ENCODE measurements around the gene PRKRA. TPM values are rescaled to one million over a fixed set of nuclear protein-coding genes. Genes with fewer than 3 reads are reported as not detected.
"Not testable (repeated sequence)": the region's sequence is repeated elsewhere in the genome, so short reads cannot be mapped to it uniquely, and the experiment has no call there.

PRKRA gene
- total RNA-seq, 1 donor from 2014 or later, result 52.4 TPM

DNA sequence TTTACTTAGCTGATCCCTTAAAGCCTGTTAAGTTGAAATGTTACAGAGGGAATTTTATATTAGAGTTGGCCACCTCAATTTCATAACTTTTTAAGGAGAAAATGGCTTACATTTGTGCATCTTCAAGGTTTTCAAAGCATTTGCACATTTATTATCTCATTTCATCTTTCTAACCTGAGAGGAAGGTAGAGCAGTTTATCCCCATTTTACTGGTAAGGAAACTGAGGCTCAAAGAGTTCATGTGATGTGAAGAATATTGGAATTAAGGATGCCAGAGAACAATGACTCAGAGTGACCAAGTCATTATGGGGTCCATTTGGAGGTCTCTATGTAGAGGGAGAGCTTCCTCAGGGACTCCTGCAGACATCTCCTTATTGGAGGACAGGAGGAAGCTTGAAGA, 35.0 kb downstream of the PRKRA start:
- peaks cover 37% of the 10 kb centered on the region for H3K4me1 Mint-ChIP-seq
- intact Hi-C loops (cut with micrococcal nuclease), result loop anchor here (1.0 to 10.0 kb wide), 4 partner anchors 110 to 849 kb away; partner anchors contain the start of genes OSBPL6, RBM45 and SESTD1
- no peak overlapping the region for H3K4me3 Mint-ChIP-seq
- H3K27ac Mint-ChIP-seq, result no peak overlapping the region
- no peak for DNase-seq
- H3K36me3 Mint-ChIP-seq (ENCODE audit: low read depth), result peaks cover 3% of the 10 kb centered on the region
- no peaks in the 10 kb centered on the region for H3K9me3 Mint-ChIP-seq
- H3K27me3 Mint-ChIP-seq, result no peaks in the 10 kb centered on the region

GRCh38 chr2:178414266-178415247, 36.4 kb downstream of the PRKRA start:
- Mint-ChIP-seq H3K4me3 (peak overlapping the region; percentile 97), H3K27ac (peak overlapping the region; percentile 99), H3K36me3 (ENCODE audit: low read depth) (no peaks in the 10 kb centered on the region), H3K9me3 (no peaks in the 10 kb centered on the region), H3K4me1 (peaks cover 35% of the 10 kb centered on the region), H3K27me3 (peaks cover 3% of the 10 kb centered on the region)
- intact Hi-C loops (cut with micrococcal nuclease), result loop anchor here (1.0 to 10.0 kb wide), 4 partner anchors 108 to 850 kb away; partner anchors contain the start of genes OSBPL6, RBM45 and SESTD1
- peak; percentile 94 for DNase-seq

DNA sequence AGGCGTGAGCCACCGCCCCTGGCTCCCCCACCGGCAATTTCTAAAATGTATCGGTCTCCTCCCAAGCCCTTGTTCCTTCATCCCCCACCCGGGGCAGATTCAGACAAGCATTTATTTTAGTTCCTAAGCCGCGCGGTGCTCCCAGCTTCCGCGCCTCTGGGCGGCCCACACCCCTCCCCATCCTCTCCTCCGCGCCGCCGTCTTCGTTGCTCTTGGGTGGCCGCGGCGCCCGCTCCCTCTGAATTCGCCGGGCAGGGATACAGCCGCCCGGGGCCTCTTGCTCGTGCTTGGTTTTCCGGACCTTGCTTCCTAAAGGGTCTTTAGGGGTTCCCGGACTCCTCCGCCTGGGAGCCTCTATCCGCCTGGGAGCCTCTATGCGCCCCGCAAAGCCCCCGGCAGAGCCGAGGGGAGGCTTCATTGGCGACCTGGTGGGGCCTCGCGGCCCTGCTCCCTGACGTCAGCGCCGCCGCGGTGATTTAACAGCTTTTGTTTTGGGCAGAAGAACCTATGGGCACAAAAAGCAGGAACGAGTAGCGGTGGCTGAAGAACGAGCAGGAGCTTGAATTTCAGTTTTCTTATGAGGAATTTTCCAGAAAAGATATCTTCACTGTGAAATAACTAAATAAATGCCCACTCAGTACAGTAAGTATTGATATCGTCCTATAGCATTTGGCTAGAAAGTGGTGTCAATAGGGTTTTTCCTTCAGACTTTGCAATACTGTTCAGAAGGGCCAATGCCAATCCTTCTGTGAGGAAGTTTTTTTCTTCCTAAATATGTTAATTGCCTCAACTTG, 37.3 kb downstream of the PRKRA start:
- intact Hi-C loops (cut with micrococcal nuclease), result loop anchor here (1.0 to 10.0 kb wide), 7 partner anchors 9 to 851 kb away; partner anchors contain the start of genes OSBPL6, RBM45 and SESTD1
- Mint-ChIP-seq H3K4me1 (peaks cover 33% of the 10 kb centered on the region), H3K36me3 (ENCODE audit: low read depth) (no peaks in the 10 kb centered on the region), H3K27ac (peak overlapping the region; percentile 99), H3K9me3 (no peaks in the 10 kb centered on the region), H3K27me3 (peaks cover 3% of the 10 kb centered on the region), H3K4me3 (peak overlapping the region; percentile 97)
- DNase-seq, result peak; percentile 94

DNA sequence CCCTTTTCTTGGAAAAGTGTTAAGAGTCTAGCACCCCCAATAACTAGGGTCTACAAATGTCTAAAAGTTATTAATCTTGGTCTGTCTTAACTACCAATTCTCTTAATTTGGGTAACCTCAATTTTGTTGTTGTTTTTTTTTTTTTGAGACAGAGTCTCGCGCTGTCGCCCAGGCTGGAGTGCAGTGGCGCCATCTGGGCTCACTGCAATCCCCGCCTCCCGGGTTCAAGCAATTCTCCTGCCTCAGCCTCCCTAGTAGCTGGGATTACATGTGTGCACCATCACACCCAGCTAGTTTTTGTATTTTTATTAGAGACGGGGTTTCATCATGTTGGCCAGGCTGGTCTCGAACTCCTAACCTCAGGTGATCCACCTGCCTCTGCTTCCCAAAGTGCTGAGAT, 38.5 kb downstream of the PRKRA start:
- not testable (repeated sequence) for H3K27ac Mint-ChIP-seq; H3K27me3 Mint-ChIP-seq; H3K36me3 Mint-ChIP-seq (ENCODE audit: low read depth); H3K9me3 Mint-ChIP-seq; DNase-seq
- H3K4me1 Mint-ChIP-seq, result peaks cover 33% of the 10 kb centered on the region
- H3K4me3 Mint-ChIP-seq, result peak overlapping the region; percentile 97
- intact Hi-C loops (cut with micrococcal nuclease), result loop anchor here (10.0 kb wide), 1 partner anchor 852 kb away; the partner anchor contains the start of gene SESTD1

DNA sequence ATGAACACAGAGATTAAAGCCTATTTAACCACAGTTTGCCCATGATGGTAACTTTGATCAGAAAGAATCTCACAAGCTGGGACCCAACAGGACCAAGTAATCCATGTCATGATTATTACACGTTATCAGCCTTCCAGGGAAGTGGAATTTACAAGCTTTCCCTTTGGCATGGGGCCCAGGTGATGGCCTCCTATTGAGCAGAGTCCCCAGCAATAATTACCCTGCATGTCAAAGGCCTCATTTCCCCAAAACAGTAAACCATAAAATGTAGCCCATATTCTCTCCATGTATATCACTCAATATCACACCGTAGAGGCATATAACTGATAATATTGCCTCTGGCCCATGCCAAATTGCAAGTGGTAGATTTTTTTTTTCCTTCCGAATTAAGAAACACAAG, 38.9 kb downstream of the PRKRA start:
- intact Hi-C loops (cut with micrococcal nuclease), result loop anchor here (10.0 kb wide), 1 partner anchor 853 kb away; the partner anchor contains the start of gene SESTD1
- H3K36me3 Mint-ChIP-seq (ENCODE audit: low read depth), result no peaks in the 10 kb centered on the region
- peaks cover 34% of the 10 kb centered on the region for H3K4me1 Mint-ChIP-seq
- no peak for DNase-seq
- H3K9me3 Mint-ChIP-seq, result no peaks in the 10 kb centered on the region
- H3K4me3 Mint-ChIP-seq, result no peak overlapping the region
- peaks cover 3% of the 10 kb centered on the region for H3K27me3 Mint-ChIP-seq
- no peak overlapping the region for H3K27ac Mint-ChIP-seq

DNA sequence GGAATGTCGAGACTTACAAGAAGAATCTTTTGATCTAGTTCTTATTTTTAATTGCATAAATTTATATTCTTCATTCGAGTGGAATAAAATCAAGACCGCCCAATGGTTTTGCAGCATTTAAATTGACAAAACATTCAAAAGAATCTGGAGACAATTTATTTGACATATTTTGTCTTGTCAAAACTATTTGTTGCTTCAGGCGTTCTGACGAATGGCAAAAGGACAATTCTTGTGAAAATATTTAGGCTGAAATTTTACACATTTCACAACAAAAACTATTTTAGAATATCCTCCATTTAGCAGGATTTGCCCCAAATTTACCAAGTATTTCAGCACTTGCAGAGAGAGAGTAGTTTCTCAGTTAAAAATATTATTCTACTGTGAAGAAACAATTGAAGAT, 41.7 kb downstream of the PRKRA start:
- H3K4me1 Mint-ChIP-seq, result peaks cover 28% of the 10 kb centered on the region
- H3K27me3 Mint-ChIP-seq, result peaks cover 3% of the 10 kb centered on the region
- H3K4me3 Mint-ChIP-seq, result no peak overlapping the region
- H3K27ac Mint-ChIP-seq, result no peak overlapping the region
- no peaks in the 10 kb centered on the region for H3K9me3 Mint-ChIP-seq
- no peaks in the 10 kb centered on the region for H3K36me3 Mint-ChIP-seq (ENCODE audit: low read depth)
- no peak for DNase-seq
- intact Hi-C loops (cut with micrococcal nuclease), result no loop called here

DNA sequence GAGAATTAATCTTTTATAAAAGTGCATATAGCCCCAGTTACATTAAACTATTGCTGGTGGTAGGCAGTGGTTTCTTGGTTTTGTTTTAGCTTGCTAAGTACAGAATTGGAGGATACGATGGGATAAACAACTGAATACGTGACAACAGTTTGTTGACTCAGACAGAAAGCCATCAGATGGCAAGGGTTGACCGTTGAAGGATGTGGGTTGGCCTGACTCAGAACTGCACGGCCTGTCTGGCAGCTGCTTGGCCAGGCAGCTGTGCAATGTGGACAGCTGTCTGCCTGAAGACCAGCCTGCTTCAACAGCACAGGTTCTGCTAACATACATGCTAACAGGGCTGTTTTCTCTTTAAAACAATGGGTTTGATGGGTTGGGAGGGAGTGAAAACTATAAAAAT, 46.6 kb downstream of the PRKRA start:
- Mint-ChIP-seq H3K9me3 (no peaks in the 10 kb centered on the region), H3K27ac (peak overlapping the region; percentile 87), H3K4me1 (peaks cover 21% of the 10 kb centered on the region), H3K36me3 (ENCODE audit: low read depth) (no peaks in the 10 kb centered on the region), H3K27me3 (peaks cover 4% of the 10 kb centered on the region), H3K4me3 (peak overlapping the region; percentile 64)
- peak; percentile 79 for DNase-seq
- intact Hi-C loops (cut with micrococcal nuclease), result loop anchor here (1.0 kb wide), 1 partner anchor 9 kb away; no protein-coding TSS in a partner anchor

GRCh38 chr2:178403671-178404306, 47.2 kb downstream of the PRKRA start:
- Mint-ChIP-seq H3K36me3 (ENCODE audit: low read depth) (no peaks in the 10 kb centered on the region), H3K4me1 (peaks cover 21% of the 10 kb centered on the region), H3K4me3 (peak overlapping the region; percentile 64), H3K27me3 (peaks cover 4% of the 10 kb centered on the region), H3K9me3 (no peaks in the 10 kb centered on the region), H3K27ac (peak overlapping the region; percentile 87)
- intact Hi-C loops (cut with micrococcal nuclease), result loop anchor here (1.0 kb wide), 1 partner anchor 10 kb away; no protein-coding TSS in a partner anchor
- DNase-seq, result no peak

DNA sequence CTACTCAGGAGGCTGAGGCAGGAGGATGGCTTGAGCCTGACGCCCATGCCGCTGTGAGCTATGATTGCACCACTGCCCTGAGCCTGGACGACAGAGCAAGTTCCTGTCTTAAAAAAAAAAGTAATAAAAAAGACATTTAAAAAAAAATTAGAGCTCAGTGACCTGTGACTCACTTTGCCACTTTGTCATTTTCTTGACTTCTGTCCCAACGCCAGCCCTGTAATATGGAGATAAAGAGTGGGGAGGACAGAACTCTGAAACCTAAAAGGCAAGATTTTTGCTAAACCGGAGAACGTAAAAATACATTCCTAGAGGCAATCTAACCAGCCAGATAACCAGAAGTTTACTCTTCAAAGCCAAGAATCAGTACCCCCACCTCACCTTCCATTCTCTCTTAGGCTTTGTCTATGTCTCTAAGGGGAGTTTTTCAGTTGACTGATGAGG, 49.0 kb downstream of the PRKRA start:
- Mint-ChIP-seq H3K27ac (no peak overlapping the region), H3K4me3 (no peak overlapping the region), H3K4me1 (peaks cover 24% of the 10 kb centered on the region), H3K36me3 (ENCODE audit: low read depth) (no peaks in the 10 kb centered on the region), H3K9me3 (no peaks in the 10 kb centered on the region), H3K27me3 (peaks cover 4% of the 10 kb centered on the region)
- no peak for DNase-seq
- intact Hi-C loops (cut with micrococcal nuclease), result no loop called here

GRCh38 chr2:178397002-178397605, 53.9 kb downstream of the PRKRA start:
- peaks cover 17% of the 10 kb centered on the region for H3K27me3 Mint-ChIP-seq
- no peak overlapping the region for H3K27ac Mint-ChIP-seq
- H3K9me3 Mint-ChIP-seq, result no peaks in the 10 kb centered on the region
- intact Hi-C loops (cut with micrococcal nuclease), result loop anchor here (1.0 to 5.0 kb wide), 2 partner anchors 16 to 285 kb away; partner anchors contain the start of gene RBM45
- no peak overlapping the region for H3K4me3 Mint-ChIP-seq
- peaks cover 5% of the 10 kb centered on the region for H3K4me1 Mint-ChIP-seq
- DNase-seq, result peak; percentile 67
- no peaks in the 10 kb centered on the region for H3K36me3 Mint-ChIP-seq (ENCODE audit: low read depth)

- Mint-ChIP-seq H3K36me3 (ENCODE audit: low read depth) (no peaks in the 10 kb centered on the region), H3K9me3 (no peaks in the 10 kb centered on the region), H3K4me3 (no peak overlapping the region), H3K4me1 (peaks cover 5% of the 10 kb centered on the region), H3K27ac (no peak overlapping the region), H3K27me3 (peaks cover 15% of the 10 kb centered on the region)
- intact Hi-C loops (cut with micrococcal nuclease), result loop anchor here (5.0 kb wide), 1 partner anchor 284 kb away; the partner anchor contains the start of gene RBM45
- DNase-seq, result no peak
Measured at GRCh38 chr2:178395941-178396570, 54.9 kb downstream of the PRKRA start.

GRCh38 chr2:178395295-178395694, 55.7 kb downstream of the PRKRA start:
- no peak overlapping the region for H3K27ac Mint-ChIP-seq

More at GRCh38 chr2:178395295-178395694, 55.7 kb downstream of the PRKRA start:
- Mint-ChIP-seq H3K27me3 (peaks cover 15% of the 10 kb centered on the region), H3K9me3 (no peaks in the 10 kb centered on the region), H3K4me3 (no peak overlapping the region), H3K36me3 (ENCODE audit: low read depth) (no peaks in the 10 kb centered on the region), H3K4me1 (peaks cover 5% of the 10 kb centered on the region)
- DNase-seq, result no peak
- intact Hi-C loops (cut with micrococcal nuclease), result loop anchor here (5.0 kb wide), 1 partner anchor 283 kb away; the partner anchor contains the start of gene RBM45

All from activated CD4-positive, alpha-beta T cell treated with anti-CD3 and anti-CD28 coated beads, Interleukin-2, amount 10 ng/mL, durations not matched to agents 24 days and 14 days (primary cell).